Thyroid gland (tissue), 4 donors: ENCODE data around the gene STIM1.

Experiments
- CTCF ChIP-seq, 6 experiments: fragments of 200-600 bp in 3 of 6; fragments of 450-650 bp in 3 of 6; sonication (generic) in 3 of 6; IDR thresholded peaks; one replicate each; pipeline ENCODE4 v1.5.1; 2016 to 2019; ENCODE audit warnings: antibody characterized with exemption in 6 of 6, mild to moderate bottlenecking in 2 of 6, inconsistent platforms in 1 of 6, moderate library complexity in 1 of 6
- POLR2A ChIP-seq, 2 donors: fragments of 450-650 bp; IDR thresholded peaks; one replicate each; pipeline ENCODE4 v1.6.1; 2017; ENCODE audit warnings: antibody characterized with exemption in 2 of 2, mild to moderate bottlenecking in 2 of 2, moderate library complexity in 1 of 2

- no peak for TF ChIP-seq CTCF (IDR thresholded peaks at IDR 0.05)
- no peak for TF ChIP-seq POLR2A (IDR thresholded peaks at IDR 0.05)
Observed at GRCh38 chr11:4008116-4008515, 152.7 kb downstream of the STIM1 start.
